Posterior vena cava (tissue), 2 donors: Measurements from ENCODE around the gene DGUOK. TPM values are rescaled to one million over a fixed set of nuclear protein-coding genes. Genes with fewer than 3 reads are reported as not detected.
"Not testable (repeated sequence)": the region's sequence is repeated elsewhere in the genome, so short reads cannot be mapped to it uniquely, and the experiment has no call there.

Source experiments
- DNase-seq: peaks from one replicate; pipeline ENCODE4 v3.0.0-alpha.2; 2020; ENCODE audit warnings: low spot score
- intact Hi-C, 2 donors: fragments of 100-400 bp; cut with DNase I; formaldehyde crosslinking; loops; one replicate each; pipeline versions ENCODE4 v1.14.1 to v1.14.2; 2022 to 2023
- total RNA-seq, 2 donors: library from RNA; stranded (reverse); fragmentation: NEBNext Ultra II Directional; extraction: Animal tissue kit (Norgen Biotek cat#: 25700); gene quantifications; one replicate each; pipeline ENCODE4 v1.2.1, GENCODE V29; 2021
- donor health status: DM: yes; HTN: yes; CAD: no.
- donor health status: DM: yes; HTN: yes; CAD: no.

Gene DGUOK
- total RNA-seq, 2 donors from 2014 or later = 36.1 to 41.9 TPM

DNA sequence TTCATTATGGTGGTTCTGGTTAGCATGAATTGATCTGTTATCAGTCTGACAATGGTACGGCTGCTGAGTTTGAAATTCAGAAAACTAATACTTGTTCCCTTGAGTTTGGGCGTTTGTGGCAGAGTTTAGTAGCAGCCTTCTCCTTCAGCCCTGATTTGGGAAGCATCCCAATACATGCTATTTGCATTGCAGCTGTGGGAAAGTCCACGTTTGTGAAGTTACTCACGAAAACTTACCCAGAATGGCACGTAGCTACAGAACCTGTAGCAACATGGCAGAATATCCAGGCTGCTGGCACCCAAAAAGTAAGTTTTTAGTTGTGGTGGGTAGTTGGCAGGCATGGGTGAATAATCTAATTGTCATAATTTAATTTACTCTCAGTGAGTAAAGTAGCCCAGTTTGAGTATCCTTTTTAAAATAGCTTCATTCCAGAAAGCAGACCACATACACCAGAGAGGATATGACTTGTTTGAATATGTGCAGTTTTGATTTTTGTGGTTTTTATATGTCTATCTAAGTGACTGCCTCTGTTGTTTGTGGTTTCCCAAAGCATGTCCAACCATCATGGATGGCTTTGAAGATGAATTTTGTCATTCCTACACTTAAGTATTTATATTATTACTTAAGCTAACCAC lies 12.2 kb downstream of the DGUOK start:
- DNase-seq = no peak
- intact Hi-C loops = no loop called here

DNA sequence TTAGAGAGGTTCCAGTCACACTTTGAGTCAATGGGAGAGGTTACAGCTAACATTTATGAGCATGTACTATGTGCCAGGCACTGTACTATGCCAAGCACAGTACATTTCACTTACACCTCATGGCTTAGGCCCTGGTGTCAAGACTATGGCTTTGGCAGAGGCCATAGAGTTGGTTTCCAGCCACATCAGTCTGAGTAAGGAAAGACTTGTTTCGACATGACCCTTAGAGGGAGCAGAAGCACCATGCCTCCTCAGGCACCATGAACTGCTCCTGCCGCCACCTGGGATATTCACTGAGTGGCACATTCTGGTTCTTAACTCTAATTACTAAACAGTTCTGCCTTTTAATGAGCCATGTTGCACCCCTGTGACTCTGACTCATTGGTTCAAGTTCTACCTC lies 12.7 kb downstream of the DGUOK start:
- intact Hi-C loops = no loop called here
- DNase-seq = no peak

GRCh38 chr2:73940066-73940465 lies 13.4 kb downstream of the DGUOK start:
- intact Hi-C loops, DNase-seq: not testable (repeated sequence)

- intact Hi-C loops = no loop called here
- DNase-seq = no peak
Observed at GRCh38 chr2:73942664-73943063, 16.0 kb downstream of the DGUOK start.

- intact Hi-C loops = loop anchor here in 1 of 2 donors (5.0 kb wide), 1 partner anchor 362 kb away; no protein-coding TSS in a partner anchor
- DNase-seq = no peak
Observed at GRCh38 chr2:73944714-73945113, 18.0 kb downstream of the DGUOK start.

- intact Hi-C loops = loop anchor here in 1 of 2 donors (5.0 kb wide), 1 partner anchor 364 kb away; no protein-coding TSS in a partner anchor
- no peak for DNase-seq
Observed at GRCh38 chr2:73946215-73946614, 19.5 kb downstream of the DGUOK start.

DNA sequence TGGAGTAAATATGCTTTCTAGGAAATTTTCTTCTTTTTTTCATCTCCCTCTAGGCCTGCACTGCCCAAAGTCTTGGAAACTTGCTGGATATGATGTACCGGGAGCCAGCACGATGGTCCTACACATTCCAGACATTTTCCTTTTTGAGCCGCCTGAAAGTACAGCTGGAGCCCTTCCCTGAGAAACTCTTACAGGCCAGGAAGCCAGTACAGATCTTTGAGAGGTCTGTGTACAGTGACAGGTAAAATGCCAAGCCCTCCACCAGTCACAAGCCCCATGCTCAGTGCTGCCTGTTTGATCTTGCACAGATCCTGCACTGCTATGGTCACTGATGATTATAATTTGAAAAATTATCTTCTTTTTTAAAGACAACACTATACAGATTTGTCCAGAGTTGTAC lies 20.0 kb downstream of the DGUOK start:
- intact Hi-C loops = loop anchor here in 1 of 2 donors (5.0 kb wide), 1 partner anchor 364 kb away; no protein-coding TSS in a partner anchor
- no peak for DNase-seq

DNA sequence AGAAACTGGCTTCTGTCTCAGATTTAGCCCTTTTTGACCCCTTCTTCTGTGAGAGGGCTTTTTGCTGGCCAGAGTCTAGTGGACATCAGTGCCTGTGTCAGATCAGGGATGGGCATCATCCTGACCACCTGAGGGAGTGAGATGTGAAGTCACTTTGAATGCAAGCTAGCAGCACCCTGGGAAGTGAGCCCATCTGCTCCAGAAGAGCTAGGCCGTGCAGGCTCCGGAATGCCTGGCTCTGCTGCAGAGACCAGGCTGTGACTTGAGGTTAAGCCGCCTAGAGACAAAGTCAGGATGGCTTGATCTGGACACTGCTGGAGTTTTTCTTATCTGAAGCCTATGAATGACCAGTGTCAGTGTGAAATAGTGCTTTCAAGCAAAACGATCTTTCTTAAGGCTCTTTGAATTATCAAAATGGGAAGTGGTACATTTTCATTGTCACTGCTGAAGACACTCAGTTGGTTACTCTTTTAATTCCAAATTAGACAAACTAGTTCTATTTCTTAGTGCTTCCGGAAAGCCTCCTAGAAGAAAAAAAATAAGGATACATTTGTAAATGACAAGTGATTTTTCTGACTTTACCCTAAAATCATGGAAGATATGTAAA lies 20.8 kb downstream of the DGUOK start:
- DNase-seq = no peak
- intact Hi-C loops = loop anchor here in 1 of 2 donors (1.0 to 5.0 kb wide), 2 partner anchors 152 to 365 kb away; no protein-coding TSS in a partner anchor

DNA sequence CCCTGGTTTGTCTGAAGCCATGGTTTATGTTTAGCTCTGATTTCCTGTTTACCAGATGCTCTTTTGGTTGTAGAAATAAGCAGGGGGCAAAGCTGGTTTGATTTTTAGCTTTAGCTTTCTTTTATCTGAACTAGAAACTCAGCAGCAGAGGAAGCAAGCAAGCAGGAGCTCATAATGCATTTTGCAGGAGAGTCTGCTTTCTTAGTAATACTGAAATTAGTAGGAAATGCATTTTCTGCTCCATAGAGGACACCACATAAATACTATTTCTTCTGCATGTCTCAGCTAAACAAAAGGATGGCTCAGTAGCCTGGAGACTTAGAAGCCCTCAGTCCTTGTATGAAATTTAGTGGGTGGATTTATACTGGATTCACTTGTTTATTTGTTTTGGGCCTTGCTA lies 23.1 kb downstream of the DGUOK start:
- intact Hi-C loops = loop anchor here in 1 of 2 donors (5.0 kb wide), 1 partner anchor 368 kb away; no protein-coding TSS in a partner anchor
- no peak for DNase-seq

GRCh38 chr2:73952499-73953446 lies 26.1 kb downstream of the DGUOK start:
- intact Hi-C loops = no loop called here
- DNase-seq = no peak

DNA sequence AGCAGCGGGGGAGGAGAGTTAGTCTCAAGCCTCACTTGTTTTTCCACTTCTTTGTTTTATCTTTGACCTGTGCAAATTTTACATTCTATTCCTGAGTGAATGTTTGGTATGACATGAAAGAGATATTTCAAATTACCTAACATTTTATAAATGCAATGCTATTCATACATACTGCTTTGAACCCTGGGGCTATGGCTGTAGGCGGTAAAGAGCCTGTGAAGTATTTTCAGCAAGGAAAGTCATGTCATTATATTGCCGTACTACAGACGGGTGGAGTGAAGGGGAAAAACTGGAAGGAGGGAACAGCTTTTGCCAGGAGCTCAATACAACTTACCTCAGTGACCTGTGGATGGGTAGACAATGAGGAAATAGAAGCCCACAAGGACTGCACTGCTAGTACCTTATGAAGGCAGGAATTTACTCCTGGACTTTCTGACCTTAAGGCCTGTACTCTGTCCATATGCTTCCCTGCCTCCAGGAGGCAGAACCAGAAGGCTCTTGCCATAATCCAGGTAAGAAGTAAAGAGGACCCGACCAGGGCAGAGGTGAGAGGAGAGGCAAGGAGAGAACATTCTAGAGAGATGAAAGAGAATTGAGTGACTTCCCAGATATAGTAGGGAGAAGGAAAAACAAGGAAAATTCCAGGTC lies 29.7 kb downstream of the DGUOK start:
- no peak for DNase-seq
- intact Hi-C loops = no loop called here

DNA sequence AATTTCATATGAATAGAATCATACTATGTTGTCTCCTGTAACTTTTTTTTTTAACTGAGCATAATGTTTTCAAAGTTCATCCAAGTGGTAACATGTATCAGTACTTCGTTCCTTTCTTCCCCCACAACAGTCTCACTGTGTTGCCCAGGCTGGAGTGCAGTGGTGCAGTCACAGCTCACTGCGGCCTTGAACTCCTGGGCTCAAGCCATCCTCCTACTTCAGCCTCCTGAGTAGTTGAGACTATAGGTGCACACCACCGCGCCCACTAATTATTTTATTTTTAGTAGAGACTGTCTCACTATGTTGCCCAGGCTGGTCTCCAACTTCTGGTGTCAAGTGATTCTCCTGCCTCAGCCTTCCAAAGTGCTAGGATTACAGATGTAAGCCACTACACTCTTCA lies 34.6 kb downstream of the DGUOK start:
- intact Hi-C loops = no loop called here
- DNase-seq = no peak

DNA sequence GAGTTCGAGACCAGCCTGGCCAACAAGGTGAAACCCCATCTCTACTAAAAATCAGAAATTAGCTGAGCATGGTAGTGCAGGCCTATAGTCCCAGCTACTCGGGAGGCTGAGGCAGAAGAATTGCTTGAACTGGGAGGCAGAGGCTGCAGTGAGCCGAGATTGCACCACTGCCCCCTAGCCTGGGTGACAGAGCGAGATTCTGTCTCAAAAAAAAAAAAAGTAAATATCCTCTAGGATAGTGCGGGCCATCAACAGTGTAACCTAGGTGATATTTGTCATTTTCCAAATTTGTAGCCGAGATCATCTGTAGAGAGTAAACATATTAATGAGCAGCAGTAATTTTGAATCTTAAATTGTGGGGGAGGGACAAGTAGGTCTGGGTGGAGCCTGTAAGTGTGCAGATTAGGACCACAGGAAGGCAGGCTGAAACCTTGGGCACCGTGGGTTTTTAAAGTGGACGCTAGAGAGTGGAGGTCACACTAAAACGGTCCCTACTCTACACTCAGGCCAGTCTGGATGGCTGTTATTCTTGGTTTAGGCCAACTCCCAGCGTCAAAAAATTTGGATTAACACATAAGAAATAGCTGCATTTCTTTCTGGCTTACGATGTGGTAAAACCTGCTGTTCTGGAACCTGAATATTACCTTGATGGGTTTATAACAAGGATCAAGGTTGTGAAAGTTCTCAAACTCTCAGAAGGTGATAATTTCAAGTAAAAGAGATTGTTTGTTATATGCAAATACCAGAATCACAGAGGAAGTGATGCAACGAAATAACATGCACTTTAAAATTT lies 35.3 kb downstream of the DGUOK start:
- no peak for DNase-seq
- intact Hi-C loops = no loop called here

DNA sequence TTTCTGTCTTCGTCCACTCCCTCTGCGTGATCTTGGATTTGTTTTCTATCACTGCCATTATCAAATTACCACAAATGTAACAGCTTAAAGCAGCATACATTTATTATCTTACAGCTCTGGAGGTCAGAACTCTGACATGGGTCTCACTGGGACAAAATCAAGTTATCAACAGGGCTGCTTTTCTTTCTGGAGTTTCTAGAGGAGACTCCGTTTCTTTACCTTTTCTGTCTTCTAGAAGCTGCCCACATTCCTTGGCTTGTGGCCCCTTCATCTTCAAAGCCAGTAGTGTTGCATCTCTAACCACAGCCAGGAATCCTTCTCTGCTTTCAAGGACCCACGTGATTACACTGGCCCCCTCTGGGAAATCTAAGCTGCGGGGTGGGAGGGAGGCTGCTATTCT lies 36.1 kb downstream of the DGUOK start:
- intact Hi-C loops = no loop called here

DNA sequence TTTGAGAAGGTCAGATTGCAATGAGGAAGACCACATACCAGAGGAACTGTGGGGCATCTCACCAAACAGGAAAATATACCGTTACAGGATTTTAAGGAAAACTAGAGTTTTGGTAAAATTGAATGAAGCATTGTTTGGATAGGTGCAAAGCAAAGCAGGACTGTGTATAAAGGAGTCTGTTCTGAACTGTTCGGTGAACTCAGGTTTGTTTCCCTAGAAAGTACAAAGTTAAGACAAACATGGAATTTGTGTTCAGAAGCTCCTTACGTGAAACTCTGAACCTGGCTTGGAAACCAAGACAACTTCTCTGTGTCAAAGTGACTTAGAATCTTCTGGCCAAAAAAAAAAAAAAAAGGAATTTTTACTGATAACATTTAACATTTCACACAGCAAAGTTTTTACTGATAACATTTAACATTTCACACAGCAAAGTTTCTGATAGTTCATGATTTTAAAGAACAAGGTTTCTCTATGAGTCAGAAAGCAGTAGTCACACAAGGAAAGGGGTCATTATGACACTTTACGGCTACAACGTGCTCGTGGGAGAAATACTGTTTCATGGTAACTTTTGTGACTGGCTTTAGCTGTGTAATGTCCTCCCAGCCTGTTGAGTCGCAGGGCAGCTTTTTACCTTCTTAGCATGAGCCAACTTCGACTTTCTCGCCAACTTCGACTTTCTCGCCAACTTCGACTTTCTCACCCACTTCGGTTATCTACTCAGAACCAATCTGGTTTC lies 36.9 kb downstream of the DGUOK start:
- intact Hi-C loops = no loop called here
- DNase-seq = no peak

More for the DNA sequence above, 36.1 kb downstream of the DGUOK start:
- DNase-seq = no peak

DNA sequence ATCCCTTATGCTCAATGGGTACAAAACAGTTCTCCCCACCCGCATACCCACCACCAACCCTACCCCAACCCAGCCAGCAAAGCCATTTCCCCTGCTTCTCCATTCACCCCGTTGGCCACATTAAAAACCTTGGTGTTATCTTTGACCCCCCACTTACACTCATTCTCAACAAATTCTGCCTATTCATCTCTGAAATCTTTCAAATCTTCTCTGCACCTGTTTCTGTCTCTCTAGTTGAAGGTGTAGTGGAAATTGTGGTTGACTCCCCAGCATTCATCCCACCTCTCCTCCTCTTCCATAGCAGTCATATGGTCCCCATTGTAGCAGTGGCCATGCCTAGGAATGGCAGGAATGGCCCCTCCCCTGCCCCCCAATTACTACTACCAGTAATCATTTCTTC lies 37.5 kb downstream of the DGUOK start:
- intact Hi-C loops = no loop called here
- DNase-seq = no peak

- intact Hi-C loops = no loop called here
- no peak for DNase-seq
Observed at GRCh38 chr2:73965053-73965452, 38.4 kb downstream of the DGUOK start.

DNA sequence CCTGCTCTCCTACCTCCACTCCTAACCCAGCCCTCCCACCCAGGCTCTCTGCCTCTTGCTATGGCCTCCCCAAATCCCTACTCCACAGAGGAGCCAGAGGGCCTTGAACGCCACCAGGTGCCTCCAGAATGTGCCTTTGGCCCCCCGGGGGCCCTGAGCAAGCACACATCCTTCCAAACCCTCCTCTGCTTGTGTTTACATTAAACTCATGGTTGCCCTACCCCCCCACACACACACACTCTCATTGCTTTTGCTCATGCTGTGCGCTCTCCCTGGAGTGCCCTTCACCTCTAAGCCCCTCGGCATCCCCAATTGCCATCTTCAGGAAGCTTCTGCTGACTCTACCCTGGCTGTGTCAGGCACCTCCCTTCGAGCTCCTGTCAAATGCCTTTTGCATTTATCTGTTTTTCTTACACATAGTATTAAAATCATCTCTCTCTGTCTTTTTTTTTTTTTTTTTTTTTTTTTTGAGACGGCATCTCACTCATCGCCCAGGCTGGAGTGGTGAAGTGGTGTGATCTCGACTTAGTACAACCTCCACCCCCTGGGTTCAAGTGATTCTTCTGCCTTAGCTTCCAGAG lies 41.8 kb downstream of the DGUOK start:
- intact Hi-C loops = no loop called here
- DNase-seq = no peak
